CD4-positive, alpha-beta T cell (primary cell): ENCODE data around the gene RTN4IP1. TPM values are rescaled to one million over a fixed set of nuclear protein-coding genes. Genes with fewer than 3 reads are reported as not detected.
A peak's percentile ranks its signal among the peaks of the same experiment; 100 is the strongest.

Experiments
- ATAC-seq: fragments of 200-7000 bp; cut with Tn5 transposase; one replicate; pipeline ENCODE4 v1.10.0; 2022; ENCODE audit warnings: mild to moderate bottlenecking; ENCODE audit not compliant: poor library complexity
- CTCF ChIA-PET: fragments of 350-600 bp; sonication (Branson Sonifier 250); formaldehyde crosslinking; loops from one replicate; lab custom pipeline; 2021; ENCODE audit warnings: antibody characterized with exemption, inconsistent platforms; lab: Charles Lee
- POLR2A ChIA-PET: fragments of 350-600 bp; sonication (Branson Sonifier 250); formaldehyde crosslinking; loops from one replicate; lab custom pipeline; 2021; ENCODE audit warnings: antibody characterized with exemption, inconsistent platforms; lab: Charles Lee
- DNase-seq, 14 experiments: peaks; one replicate each; pipeline ENCODE4 v3.0.0-alpha.2; 2013 to 2020; ENCODE audit warnings: mixed read lengths in 2 of 14
- H3K27ac ChIP-seq, 2 donors: one replicate each; pipeline versions ENCODE4 v1.5.1 to v1.7.0; 2013; ENCODE audit warnings: low read length in 2 of 2, low read depth in 1 of 2, mild to moderate bottlenecking in 1 of 2
- H3K27me3 ChIP-seq, 2 experiments: 1 replicate in 1 of 2; 2 replicates in 1 of 2; pipeline versions ENCODE4 v1.6.1 to v1.7.0; 2013; ENCODE audit warnings: low read length in 2 of 2, control low read depth in 1 of 2, mild to moderate bottlenecking in 1 of 2, moderate library complexity in 1 of 2; ENCODE audit not compliant: insufficient read depth in 2 of 2, control insufficient read depth in 1 of 2
- H3K36me3 ChIP-seq: one replicate; pipeline ENCODE4 v1.6.1; 2013; ENCODE audit warnings: low read length, control low read depth; ENCODE audit not compliant: insufficient read depth
- H3K4me1 ChIP-seq: one replicate; pipeline ENCODE4 v1.6.1; 2013; ENCODE audit warnings: low read length, control low read depth; ENCODE audit not compliant: insufficient read depth
- H3K4me3 ChIP-seq: one replicate; pipeline ENCODE4 v1.5.1; 2013; ENCODE audit warnings: mild to moderate bottlenecking, low read length, moderate library complexity
- H3K9me3 ChIP-seq, 2 experiments: 1 replicate in 1 of 2; 2 replicates in 1 of 2; pipeline versions ENCODE4 v1.6.1 to v1.7.0; 2013; ENCODE audit warnings: low read length in 2 of 2, mild to moderate bottlenecking in 2 of 2, control low read depth in 1 of 2, moderate library complexity in 1 of 2; ENCODE audit not compliant: control insufficient read depth in 1 of 2, insufficient read depth in 1 of 2
- H3K27ac Mint-ChIP-seq: one replicate; pipeline ENCODE4 v1.8.0; 2020; ENCODE audit warnings: mixed read lengths
- H3K27me3 Mint-ChIP-seq: one replicate; pipeline ENCODE4 v1.8.0; 2021; ENCODE audit warnings: mixed read lengths
- H3K36me3 Mint-ChIP-seq: one replicate; pipeline ENCODE4 v1.8.0; 2021; ENCODE audit warnings: low read depth, mixed read lengths
- H3K4me1 Mint-ChIP-seq: one replicate; pipeline ENCODE4 v1.8.0; 2021; ENCODE audit warnings: low read depth, mixed read lengths
- H3K4me3 Mint-ChIP-seq: one replicate; pipeline ENCODE4 v1.8.0; 2020; ENCODE audit warnings: mild to moderate bottlenecking, mixed read lengths
- H3K9me3 Mint-ChIP-seq: one replicate; pipeline ENCODE4 v1.8.0; 2020; ENCODE audit warnings: mixed read lengths
- intact Hi-C, 2 experiments: fragments of 100-400 bp; cut with DNase I in 1 of 2; cut with micrococcal nuclease in 1 of 2; formaldehyde crosslinking; loops; one replicate each; pipeline versions ENCODE4 v1.15.1 to v1.9.0; 2023 to 2025; cut with DNase I, micrococcal nuclease
- total RNA-seq, 174 experiments: library from RNA in 2 of 174; stranded (reverse) in 2 of 174; gene quantifications; one replicate each; pipeline ENCODE4 v1.2.3 and lab custom pipeline; 2021 to 2026
- TF ChIP-seq, protein P1 (sequence below): fragments of 200-600 bp; IDR thresholded peaks from one replicate; pipeline ENCODE4 v1.8.0; 2022; ENCODE audit warnings: antibody characterized with exemption, mild to moderate bottlenecking

Gene RTN4IP1
- total RNA-seq, 2 experiments from 2014 or later, result 2.4 to 2.5 TPM

GRCh38 chr6:106626485-106626884 lies 2.8 kb downstream of the RTN4IP1 start:
- H3K4me1 Mint-ChIP-seq, result peaks cover 23% of the 10 kb centered on the region
- TF ChIP-seq, protein P1, sequence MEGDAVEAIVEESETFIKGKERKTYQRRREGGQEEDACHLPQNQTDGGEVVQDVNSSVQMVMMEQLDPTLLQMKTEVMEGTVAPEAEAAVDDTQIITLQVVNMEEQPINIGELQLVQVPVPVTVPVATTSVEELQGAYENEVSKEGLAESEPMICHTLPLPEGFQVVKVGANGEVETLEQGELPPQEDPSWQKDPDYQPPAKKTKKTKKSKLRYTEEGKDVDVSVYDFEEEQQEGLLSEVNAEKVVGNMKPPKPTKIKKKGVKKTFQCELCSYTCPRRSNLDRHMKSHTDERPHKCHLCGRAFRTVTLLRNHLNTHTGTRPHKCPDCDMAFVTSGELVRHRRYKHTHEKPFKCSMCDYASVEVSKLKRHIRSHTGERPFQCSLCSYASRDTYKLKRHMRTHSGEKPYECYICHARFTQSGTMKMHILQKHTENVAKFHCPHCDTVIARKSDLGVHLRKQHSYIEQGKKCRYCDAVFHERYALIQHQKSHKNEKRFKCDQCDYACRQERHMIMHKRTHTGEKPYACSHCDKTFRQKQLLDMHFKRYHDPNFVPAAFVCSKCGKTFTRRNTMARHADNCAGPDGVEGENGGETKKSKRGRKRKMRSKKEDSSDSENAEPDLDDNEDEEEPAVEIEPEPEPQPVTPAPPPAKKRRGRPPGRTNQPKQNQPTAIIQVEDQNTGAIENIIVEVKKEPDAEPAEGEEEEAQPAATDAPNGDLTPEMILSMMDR, result no peak
- H3K9me3 Mint-ChIP-seq, result no peaks in the 10 kb centered on the region
- Histone ChIP-seq H3K27me3 (no peaks in the 10 kb centered on the region), H3K4me1 (peaks cover 15% of the 10 kb centered on the region), H3K27ac (no peak overlapping the region), H3K9me3 (no peaks in the 10 kb centered on the region), H3K36me3 (peaks cover 3% of the 10 kb centered on the region), H3K4me3 (no peak overlapping the region)
- H3K27me3 Mint-ChIP-seq, result no peaks in the 10 kb centered on the region
- POLR2A ChIA-PET, result no interaction called here
- ATAC-seq (no peak), DNase-seq (no peak)
- intact Hi-C loops, result loop anchor here (5.0 to 10.0 kb wide), 6 partner anchors 102 to 1668 kb away; partner anchors contain the start of genes AFG1L (in 1 of the 2), ATG5 (in 1 of the 2), MTRES1 (in 1 of the 2) and PREP (in 1 of the 2)
- no peak overlapping the region for H3K4me3 Mint-ChIP-seq
- H3K27ac Mint-ChIP-seq, result no peak overlapping the region
- CTCF ChIA-PET, result interaction anchor here (0.6 to 1.3 kb wide), 2 partner anchors 16 to 87 kb away, joined by 3 to 5 read pairs; no protein-coding TSS in a partner anchor
- peaks cover 34% of the 10 kb centered on the region for H3K36me3 Mint-ChIP-seq

GRCh38 chr6:106623039-106623438 lies 6.3 kb downstream of the RTN4IP1 start:
- no peak for DNase-seq
- peaks cover 2% of the 10 kb centered on the region for H3K4me1 ChIP-seq
- peaks cover 7% of the 10 kb centered on the region for H3K36me3 ChIP-seq
- intact Hi-C loops, result loop anchor here (10.0 kb wide), 3 partner anchors 98 to 1672 kb away; partner anchors contain the start of genes AFG1L (in 1 of the 2) and PREP (in 1 of the 2)
- ChIA-PET POLR2A (no interaction called here), CTCF (no interaction called here)
- no peaks in the 10 kb centered on the region for H3K4me1 Mint-ChIP-seq
- no peak overlapping the region for H3K4me3 ChIP-seq
- no peak overlapping the region for H3K27ac Mint-ChIP-seq
- TF ChIP-seq, protein P1, result no peak
- no peaks in the 10 kb centered on the region for H3K9me3 Mint-ChIP-seq
- H3K4me3 Mint-ChIP-seq, result peak overlapping the region; percentile 3
- H3K36me3 Mint-ChIP-seq, result peaks cover 36% of the 10 kb centered on the region
- ATAC-seq, result no peak
- H3K27me3 ChIP-seq, result no peaks in the 10 kb centered on the region
- H3K27me3 Mint-ChIP-seq, result no peaks in the 10 kb centered on the region
- no peak overlapping the region for H3K27ac ChIP-seq
- H3K9me3 ChIP-seq, result no peaks in the 10 kb centered on the region

- DNase-seq (no peak), ATAC-seq (no peak)
- Mint-ChIP-seq H3K27me3 (no peaks in the 10 kb centered on the region), H3K4me3 (no peak overlapping the region), H3K27ac (no peak overlapping the region), H3K9me3 (no peaks in the 10 kb centered on the region), H3K4me1 (no peaks in the 10 kb centered on the region), H3K36me3 (peaks cover 37% of the 10 kb centered on the region)
- Histone ChIP-seq H3K27me3 (no peaks in the 10 kb centered on the region), H3K9me3 (no peaks in the 10 kb centered on the region), H3K27ac (no peak overlapping the region), H3K4me1 (no peaks in the 10 kb centered on the region), H3K4me3 (no peak overlapping the region), H3K36me3 (peaks cover 7% of the 10 kb centered on the region)
- CTCF ChIA-PET, result interaction anchor here (1.4 to 2.1 kb wide), 2 partner anchors 14 to 56 kb away, joined by 3 to 7 read pairs; no protein-coding TSS in a partner anchor
- POLR2A ChIA-PET, result no interaction called here
- TF ChIP-seq, protein P1, result no peak
- intact Hi-C loops, result loop anchor here (10.0 kb wide), 3 partner anchors 98 to 1672 kb away; partner anchors contain the start of genes AFG1L (in 1 of the 2) and PREP (in 1 of the 2)
Observed at GRCh38 chr6:106622412-106622811, 6.9 kb downstream of the RTN4IP1 start.
